ENCODE measurements around the gene MYO15A. TPM values are rescaled to one million over a fixed set of nuclear protein-coding genes. Genes with fewer than 3 reads are reported as not detected.

Gene MYO15A
- total RNA-seq, 2 experiments from 2014 or later: 0.76 to 1.1 TPM

DNA sequence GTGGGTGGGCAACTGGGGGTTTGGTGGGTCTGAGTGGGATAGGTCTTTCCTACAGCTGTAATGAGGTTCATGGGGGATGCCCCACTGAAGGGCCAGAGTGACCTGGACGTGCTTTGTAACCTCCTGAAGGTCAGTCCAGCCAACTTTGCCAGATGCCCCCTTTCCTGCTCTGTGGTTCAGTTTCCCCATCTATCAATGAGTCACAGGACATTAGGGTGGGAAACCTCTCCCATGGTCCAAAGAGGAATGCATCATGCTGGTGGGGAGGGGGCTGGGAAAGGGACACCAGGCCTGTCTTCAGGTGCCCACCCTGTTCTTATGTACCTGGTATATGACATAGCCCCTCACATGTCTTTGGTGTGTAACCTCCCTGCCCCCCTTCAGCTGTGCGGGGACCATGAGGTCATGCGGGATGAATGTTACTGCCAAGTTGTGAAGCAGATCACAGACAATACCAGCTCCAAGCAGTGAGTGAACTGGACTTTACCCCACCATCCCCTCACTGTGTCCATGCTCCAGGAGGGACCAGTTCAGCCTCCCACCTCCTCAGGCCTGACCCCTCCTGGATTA, 51.1 kb downstream of the MYO15A start:
- intact Hi-C loops (cut with micrococcal nuclease): no loop called here
- H3K27me3 Mint-ChIP-seq: no peaks in the 10 kb centered on the region
- peaks cover 16% of the 10 kb centered on the region for H3K4me1 Mint-ChIP-seq (ENCODE audit: low read depth)
- H3K27ac Mint-ChIP-seq: no peak overlapping the region
- no peak for DNase-seq
- ChIA-PET POLR2A (no interaction called here), CTCF (interaction anchor here (1.4 to 1.7 kb wide), 2 partner anchors 17 to 18 kb away, joined by 4 read pairs; no protein-coding TSS in a partner anchor)
- no peak overlapping the region for H3K4me3 Mint-ChIP-seq
- no peaks in the 10 kb centered on the region for H3K36me3 Mint-ChIP-seq (ENCODE audit: low read depth)
- ATAC-seq: no peak
- TF ChIP-seq, protein P1, sequence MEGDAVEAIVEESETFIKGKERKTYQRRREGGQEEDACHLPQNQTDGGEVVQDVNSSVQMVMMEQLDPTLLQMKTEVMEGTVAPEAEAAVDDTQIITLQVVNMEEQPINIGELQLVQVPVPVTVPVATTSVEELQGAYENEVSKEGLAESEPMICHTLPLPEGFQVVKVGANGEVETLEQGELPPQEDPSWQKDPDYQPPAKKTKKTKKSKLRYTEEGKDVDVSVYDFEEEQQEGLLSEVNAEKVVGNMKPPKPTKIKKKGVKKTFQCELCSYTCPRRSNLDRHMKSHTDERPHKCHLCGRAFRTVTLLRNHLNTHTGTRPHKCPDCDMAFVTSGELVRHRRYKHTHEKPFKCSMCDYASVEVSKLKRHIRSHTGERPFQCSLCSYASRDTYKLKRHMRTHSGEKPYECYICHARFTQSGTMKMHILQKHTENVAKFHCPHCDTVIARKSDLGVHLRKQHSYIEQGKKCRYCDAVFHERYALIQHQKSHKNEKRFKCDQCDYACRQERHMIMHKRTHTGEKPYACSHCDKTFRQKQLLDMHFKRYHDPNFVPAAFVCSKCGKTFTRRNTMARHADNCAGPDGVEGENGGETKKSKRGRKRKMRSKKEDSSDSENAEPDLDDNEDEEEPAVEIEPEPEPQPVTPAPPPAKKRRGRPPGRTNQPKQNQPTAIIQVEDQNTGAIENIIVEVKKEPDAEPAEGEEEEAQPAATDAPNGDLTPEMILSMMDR (IDR thresholded peaks at IDR 0.05): no peak
- H3K9me3 Mint-ChIP-seq: no peaks in the 10 kb centered on the region

DNA sequence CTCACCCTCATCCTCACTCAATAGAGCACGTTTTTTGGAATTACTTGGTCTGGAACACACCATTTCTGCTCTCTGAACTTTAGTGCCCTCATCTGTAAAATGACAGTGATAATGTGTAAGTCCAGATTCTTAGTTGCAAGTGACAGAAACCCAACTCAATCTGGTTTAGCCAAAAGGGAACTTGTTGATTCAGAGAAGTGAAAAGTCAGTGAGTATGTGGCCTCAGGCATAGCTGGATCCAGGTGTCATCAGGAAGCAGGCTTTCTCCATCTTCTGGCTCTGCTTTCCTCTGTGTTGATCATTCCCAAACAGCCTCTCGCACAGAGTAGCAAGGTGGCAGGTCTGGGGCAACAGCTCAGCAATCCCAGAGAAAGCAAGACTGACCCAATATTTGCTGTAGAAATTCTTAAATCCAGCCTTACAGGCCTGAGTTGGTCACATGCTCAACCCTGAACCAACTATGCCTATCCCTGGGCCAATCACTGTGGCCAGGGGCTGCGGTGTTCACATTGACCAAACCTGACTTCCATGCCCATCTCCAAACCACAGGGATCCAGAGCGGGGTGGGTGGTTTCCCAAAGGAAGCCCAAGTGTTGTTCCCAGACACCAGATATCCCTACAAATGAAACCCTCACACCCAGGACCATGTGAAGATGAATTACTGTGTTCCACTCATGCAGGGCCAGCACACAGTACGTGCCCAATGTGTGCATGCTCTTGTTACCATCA, 51.7 kb downstream of the MYO15A start:
- no peak for DNase-seq
- TF ChIP-seq, protein P1 (IDR thresholded peaks at IDR 0.05): no peak
- Mint-ChIP-seq H3K9me3 (no peaks in the 10 kb centered on the region), H3K27me3 (no peaks in the 10 kb centered on the region), H3K36me3 (ENCODE audit: low read depth) (no peaks in the 10 kb centered on the region), H3K4me3 (no peak overlapping the region), H3K27ac (no peak overlapping the region), H3K4me1 (ENCODE audit: low read depth) (peaks cover 16% of the 10 kb centered on the region)
- ChIA-PET POLR2A (no interaction called here), CTCF (interaction anchor here (1.4 to 1.7 kb wide), 2 partner anchors 17 to 19 kb away, joined by 4 read pairs; no protein-coding TSS in a partner anchor)
- no peak for ATAC-seq
- intact Hi-C loops (cut with micrococcal nuclease): no loop called here

DNA sequence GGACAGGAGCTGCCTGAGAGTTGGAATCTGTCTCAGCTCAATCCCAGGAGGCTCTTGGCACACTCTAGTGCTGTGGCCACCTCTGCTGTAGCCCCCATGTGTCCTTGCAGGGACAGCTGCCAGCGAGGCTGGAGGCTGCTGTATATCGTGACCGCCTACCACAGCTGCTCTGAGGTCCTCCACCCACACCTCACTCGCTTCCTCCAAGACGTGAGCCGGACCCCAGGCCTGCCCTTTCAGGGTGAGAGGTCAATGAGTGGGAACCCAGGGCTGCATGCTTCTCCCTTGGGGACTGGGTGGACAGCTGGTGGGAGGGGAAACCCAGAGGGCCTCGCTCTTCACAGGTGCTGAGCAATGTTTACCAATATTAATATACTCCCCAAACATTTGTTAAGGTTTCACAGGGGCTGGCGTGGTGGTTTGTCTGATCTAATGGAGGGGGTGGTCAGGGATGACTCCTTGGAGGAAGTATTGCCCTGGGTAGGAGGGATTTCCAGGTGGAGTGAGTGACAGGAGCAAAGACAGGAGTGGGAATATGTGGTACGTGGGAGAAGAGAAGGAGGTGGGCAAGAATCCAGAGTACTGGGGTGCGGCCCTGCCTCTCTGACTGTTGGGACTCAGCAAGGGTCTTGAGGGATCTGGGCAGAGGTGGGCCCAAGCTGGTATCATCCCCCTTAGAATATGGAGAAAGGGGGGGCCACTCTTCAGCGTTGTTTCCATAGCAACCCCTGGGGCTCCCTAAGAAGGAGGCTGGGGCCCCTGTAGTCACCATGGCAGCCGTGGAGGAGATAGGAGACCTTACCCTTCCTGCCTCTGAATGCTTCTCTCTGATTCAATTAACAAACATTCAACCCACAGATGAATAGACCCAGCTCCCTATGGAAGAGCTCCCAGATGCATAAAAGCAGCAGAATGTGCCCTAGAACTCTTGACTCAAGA, 52.9 kb downstream of the MYO15A start:
- no peak for ATAC-seq
- Mint-ChIP-seq H3K4me3 (no peak overlapping the region), H3K9me3 (no peaks in the 10 kb centered on the region), H3K4me1 (ENCODE audit: low read depth) (peaks cover 12% of the 10 kb centered on the region), H3K27me3 (no peaks in the 10 kb centered on the region), H3K36me3 (ENCODE audit: low read depth) (no peaks in the 10 kb centered on the region), H3K27ac (peak overlapping the region; percentile 16)
- intact Hi-C loops (cut with micrococcal nuclease): no loop called here
- ChIA-PET POLR2A (no interaction called here), CTCF (interaction anchor here (0.9 to 1.7 kb wide), 3 partner anchors 9 to 22 kb away, joined by 3 to 4 read pairs (median 3); partner anchors contain the start of gene ALKBH5)
- TF ChIP-seq, protein P1 (IDR thresholded peaks at IDR 0.05): no peak
- DNase-seq: no peak

DNA sequence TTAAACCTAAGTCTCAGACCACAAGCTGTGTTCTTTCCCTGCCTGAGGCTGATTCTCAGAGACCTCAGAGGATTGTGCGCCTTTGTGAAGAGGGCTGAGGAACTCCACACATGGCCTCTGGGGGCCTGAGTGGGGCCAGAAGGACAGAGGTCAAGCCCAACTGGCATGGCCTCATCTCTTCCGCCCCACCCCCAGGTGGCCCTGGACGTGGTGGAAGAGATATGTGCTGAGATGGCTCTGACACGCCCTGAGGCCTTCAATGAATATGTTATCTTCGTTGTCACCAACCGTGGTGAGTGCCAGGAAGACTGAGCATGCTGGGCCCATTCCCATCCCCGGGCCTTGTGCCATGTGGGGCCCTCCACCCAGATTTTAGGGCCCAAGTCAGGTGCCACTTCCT, 55.0 kb downstream of the MYO15A start:
- H3K9me3 Mint-ChIP-seq: no peaks in the 10 kb centered on the region
- no peaks in the 10 kb centered on the region for H3K27me3 Mint-ChIP-seq
- H3K4me3 Mint-ChIP-seq: no peak overlapping the region
- no peak overlapping the region for H3K27ac Mint-ChIP-seq
- H3K4me1 Mint-ChIP-seq (ENCODE audit: low read depth): peaks cover 4% of the 10 kb centered on the region
- DNase-seq (no peak), ATAC-seq (no peak)
- TF ChIP-seq, protein P1 (IDR thresholded peaks at IDR 0.05): no peak
- no peaks in the 10 kb centered on the region for H3K36me3 Mint-ChIP-seq (ENCODE audit: low read depth)
- ChIA-PET CTCF (no interaction called here), POLR2A (interaction anchor here (0.6 kb wide), 1 partner anchor 18 kb away, joined by 3 read pairs; no protein-coding TSS in a partner anchor)
- intact Hi-C loops (cut with micrococcal nuclease): no loop called here
